OCI-LY1 (cell line): ENCODE data around the gene MAPK8IP3.

Experiments
- H2AFZ ChIP-seq: fragments of 200-600 bp; sonication (generic), shearing (Covaris generic); 2 replicates; pipeline ENCODE4 v1.6.0; 2014; ENCODE audit warnings: antibody characterized with exemption, mild to moderate bottlenecking, low read length
- H3F3A ChIP-seq: fragments of 200-600 bp; sonication (generic), shearing (Covaris generic); 2 replicates; pipeline ENCODE4 v1.6.0; 2014; ENCODE audit warnings: mild to moderate bottlenecking, antibody characterized with exemption, low read length, moderate library complexity; ENCODE audit not compliant: insufficient read depth
- H3K27ac ChIP-seq: fragments of 200-600 bp; sonication (generic); 2 replicates; pipeline ENCODE4 v1.5.1; 2014; ENCODE audit warnings: low read length, mixed run types, mild to moderate bottlenecking, low read depth; ENCODE audit not compliant: poor library complexity, severe bottlenecking
- H3K27me3 ChIP-seq: fragments of 200-600 bp; sonication (generic); 2 replicates; pipeline ENCODE4 v1.6.0; 2014; ENCODE audit warnings: antibody characterized with exemption, mild to moderate bottlenecking, low read length, moderate library complexity; ENCODE audit not compliant: insufficient read depth
- H3K36me3 ChIP-seq: fragments of 200-600 bp; sonication (generic); 2 replicates; pipeline ENCODE4 v1.6.1; 2014; ENCODE audit warnings: mild to moderate bottlenecking, antibody characterized with exemption, low read length, moderate library complexity, mixed read lengths; ENCODE audit not compliant: insufficient read depth
- H3K4me1 ChIP-seq: fragments of 200-600 bp; sonication (generic); 2 replicates; pipeline ENCODE4 v1.5.1; 2014; ENCODE audit warnings: mild to moderate bottlenecking, low read length, moderate library complexity; ENCODE audit not compliant: insufficient read depth, severe bottlenecking
- H3K4me2 ChIP-seq: fragments of 200-600 bp; sonication (generic), shearing (Covaris generic); 2 replicates; pipeline ENCODE4 v1.6.1; 2014; ENCODE audit warnings: low read length
- H3K4me3 ChIP-seq: fragments of 200-600 bp; sonication (generic); 2 replicates; pipeline ENCODE4 v1.5.1; 2014; ENCODE audit warnings: low read length, low read depth, mild to moderate bottlenecking, mixed read lengths; ENCODE audit not compliant: poor library complexity, severe bottlenecking
- H3K79me2 ChIP-seq: fragments of 200-600 bp; shearing (Covaris generic); 2 replicates; pipeline ENCODE4 v1.6.1; 2016; ENCODE audit warnings: mixed run types, low read length, mixed read lengths; ENCODE audit not compliant: insufficient read depth
- H3K9ac ChIP-seq: fragments of 200-600 bp; sonication (generic), shearing (Covaris generic); 2 replicates; pipeline ENCODE4 v1.6.1; 2014; ENCODE audit warnings: mild to moderate bottlenecking, low read length, mixed read lengths
- H3K9me2 ChIP-seq: fragments of 200-600 bp; sonication (generic), shearing (Covaris generic); 2 replicates; pipeline ENCODE4 v1.6.1; 2014; ENCODE audit warnings: low read depth, mild to moderate bottlenecking, low read length, mixed read lengths
- H3K9me3 ChIP-seq: fragments of 200-600 bp; shearing (Covaris generic); 2 replicates; pipeline ENCODE4 v1.6.1; 2014; ENCODE audit warnings: low read length, mixed read lengths
- H4K20me1 ChIP-seq: fragments of 200-600 bp; sonication (generic), shearing (Covaris generic); 2 replicates; pipeline ENCODE4 v1.6.0; 2016; ENCODE audit warnings: mild to moderate bottlenecking, low read length; ENCODE audit not compliant: insufficient read depth
- CTCF ChIP-seq: fragments of 200-600 bp; sonication (generic), shearing (Covaris generic); IDR thresholded peaks from 2 replicates; pipeline ENCODE4 v1.5.1; 2017; ENCODE audit warnings: mild to moderate bottlenecking, antibody characterized with exemption, low read length, moderate library complexity, mixed read lengths
- EZH2 ChIP-seq: fragments of 200-600 bp; sonication (generic), shearing (Covaris generic); IDR thresholded peaks from 2 replicates; pipeline ENCODE4 v1.8.0; 2017; ENCODE audit warnings: borderline replicate concordance, mixed run types, mild to moderate bottlenecking, antibody characterized with exemption, low read length, moderate library complexity, mixed read lengths

The MAPK8IP3 gene

GRCh38 chr16:1819611-1820010 lies 113.6 kb downstream of the MAPK8IP3 start:
- Histone ChIP-seq H3K27ac (no peak overlapping the region), H3K4me3 (no peak overlapping the region), H3K9ac (no peak overlapping the region), H3K4me2 (no peak overlapping the region), H3K36me3 (no peaks in the 10 kb centered on the region), H3F3A (no peaks in the 10 kb centered on the region), H2AFZ (no peak overlapping the region), H4K20me1 (no peaks in the 10 kb centered on the region), H3K9me3 (no peaks in the 10 kb centered on the region), H3K79me2 (no peaks in the 10 kb centered on the region), H3K9me2 (no peaks in the 10 kb centered on the region), H3K27me3 (no peaks in the 10 kb centered on the region), H3K4me1 (no peaks in the 10 kb centered on the region)
- TF ChIP-seq EZH2 (no peak), CTCF (no peak)
